Measurements from ENCODE around the gene MYPN.

MYPN gene

GRCh38 chr10:68077026-68077425 lies 32.3 kb upstream of the MYPN start:
- DNase-seq (ENCODE audit: insufficient read length, low spot score) = no peak
- TF ChIP-seq TAF1 (IDR thresholded peaks at IDR 0.05; ENCODE audit: low read depth, low read length) (no peak), POLR2AphosphoS5 (IDR thresholded peaks at IDR 0.05; ENCODE audit: low read depth, low read length) (no peak), POLR2A (IDR thresholded peaks at IDR 0.05; ENCODE audit: low read depth, low read length) (no peak), SPI1 (IDR thresholded peaks at IDR 0.05; ENCODE audit: low read depth, low read length) (no peak), POU2F2 (IDR thresholded peaks at IDR 0.05; ENCODE audit: low read depth, low read length) (no peak), PAX5 (IDR thresholded peaks at IDR 0.05; ENCODE audit: insufficient read depth, low read length, severe bottlenecking) (no peak)
- FAIRE-seq = no peak

DNA sequence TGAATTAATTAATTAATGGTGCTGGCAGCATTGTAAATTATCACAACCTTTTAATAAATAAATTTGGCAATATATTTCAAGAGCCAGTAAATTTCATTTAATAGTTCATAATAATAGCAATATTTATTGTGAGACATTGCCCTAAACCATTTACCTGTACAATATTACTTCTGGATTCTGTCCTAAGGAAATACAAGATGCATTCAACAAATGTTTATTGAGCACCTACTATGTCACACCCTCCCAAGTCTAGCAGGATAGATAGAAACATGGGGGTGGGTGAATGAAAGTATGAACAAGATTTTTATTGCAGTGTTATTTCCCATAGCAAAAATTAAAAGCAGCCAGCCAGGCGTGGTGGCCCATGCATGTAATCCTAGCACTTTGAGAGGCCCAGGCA lies 29.9 kb upstream of the MYPN start:
- DNase-seq (ENCODE audit: insufficient read length, low spot score) (no peak), FAIRE-seq (no peak)
- no peak for TF ChIP-seq POU2F2 (IDR thresholded peaks at IDR 0.05; ENCODE audit: low read depth, low read length)
- no peak for TF ChIP-seq POLR2A (IDR thresholded peaks at IDR 0.05; ENCODE audit: low read depth, low read length)
- TF ChIP-seq TAF1 (IDR thresholded peaks at IDR 0.05; ENCODE audit: low read depth, low read length) = no peak
- TF ChIP-seq POLR2AphosphoS5 (IDR thresholded peaks at IDR 0.05; ENCODE audit: low read depth, low read length) = no peak
- TF ChIP-seq PAX5 (IDR thresholded peaks at IDR 0.05; ENCODE audit: insufficient read depth, low read length, severe bottlenecking) = no peak
- TF ChIP-seq SPI1 (IDR thresholded peaks at IDR 0.05; ENCODE audit: low read depth, low read length) = no peak

- TF ChIP-seq TAF1 (IDR thresholded peaks at IDR 0.05; ENCODE audit: low read depth, low read length) (no peak), POLR2AphosphoS5 (IDR thresholded peaks at IDR 0.05; ENCODE audit: low read depth, low read length) (no peak), POU2F2 (IDR thresholded peaks at IDR 0.05; ENCODE audit: low read depth, low read length) (no peak), PAX5 (IDR thresholded peaks at IDR 0.05; ENCODE audit: insufficient read depth, low read length, severe bottlenecking) (no peak), SPI1 (IDR thresholded peaks at IDR 0.05; ENCODE audit: low read depth, low read length) (no peak), POLR2A (IDR thresholded peaks at IDR 0.05; ENCODE audit: low read depth, low read length) (no peak)
- FAIRE-seq (peak; percentile 51), DNase-seq (ENCODE audit: insufficient read length, low spot score) (no peak)
These were observed 28.3 kb upstream of the MYPN start for GRCh38 chr10:68080853-68081431.

DNA sequence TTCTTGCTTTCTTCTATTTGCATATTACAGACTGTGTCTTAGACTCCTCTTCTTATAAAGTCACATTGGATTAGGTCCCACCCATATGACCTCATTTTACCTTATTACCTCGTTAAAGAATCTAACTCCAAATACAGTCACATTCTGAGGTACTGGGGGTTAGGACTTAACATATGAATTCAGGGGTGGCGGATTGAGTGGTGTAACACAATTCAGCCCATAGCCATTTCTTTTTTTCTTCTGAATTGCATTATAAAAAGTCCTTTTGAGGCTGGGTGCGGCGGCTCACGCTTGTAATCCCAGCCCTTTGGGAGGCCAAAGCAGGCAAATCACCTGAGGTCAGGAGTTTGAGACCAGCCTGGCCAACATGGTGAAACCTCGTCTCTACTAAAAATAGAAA lies 27.4 kb upstream of the MYPN start:
- FAIRE-seq (no peak), DNase-seq (ENCODE audit: insufficient read length, low spot score) (no peak)
- TF ChIP-seq POU2F2 (IDR thresholded peaks at IDR 0.05; ENCODE audit: low read depth, low read length) (no peak), POLR2A (IDR thresholded peaks at IDR 0.05; ENCODE audit: low read depth, low read length) (no peak), PAX5 (IDR thresholded peaks at IDR 0.05; ENCODE audit: insufficient read depth, low read length, severe bottlenecking) (no peak), POLR2AphosphoS5 (IDR thresholded peaks at IDR 0.05; ENCODE audit: low read depth, low read length) (no peak)

GRCh38 chr10:68082872-68083271 lies 26.4 kb upstream of the MYPN start:
- FAIRE-seq (no peak), DNase-seq (ENCODE audit: insufficient read length, low spot score) (no peak)
- no peak for TF ChIP-seq POLR2AphosphoS5 (IDR thresholded peaks at IDR 0.05; ENCODE audit: low read depth, low read length)
- TF ChIP-seq SPI1 (IDR thresholded peaks at IDR 0.05; ENCODE audit: low read depth, low read length) = no peak
- TF ChIP-seq TAF1 (IDR thresholded peaks at IDR 0.05; ENCODE audit: low read depth, low read length) = no peak
- TF ChIP-seq PAX5 (IDR thresholded peaks at IDR 0.05; ENCODE audit: insufficient read depth, low read length, severe bottlenecking) = no peak

- no peak for FAIRE-seq
- no peak for DNase-seq (ENCODE audit: insufficient read length, low spot score)
- TF ChIP-seq SPI1 (IDR thresholded peaks at IDR 0.05; ENCODE audit: low read depth, low read length) (no peak), POLR2A (IDR thresholded peaks at IDR 0.05; ENCODE audit: low read depth, low read length) (no peak), POLR2AphosphoS5 (IDR thresholded peaks at IDR 0.05; ENCODE audit: low read depth, low read length) (no peak), TAF1 (IDR thresholded peaks at IDR 0.05; ENCODE audit: low read depth, low read length) (no peak), POU2F2 (IDR thresholded peaks at IDR 0.05; ENCODE audit: low read depth, low read length) (no peak), PAX5 (IDR thresholded peaks at IDR 0.05; ENCODE audit: insufficient read depth, low read length, severe bottlenecking) (no peak)
These were observed 25.3 kb upstream of the MYPN start for GRCh38 chr10:68083953-68084352.

DNA sequence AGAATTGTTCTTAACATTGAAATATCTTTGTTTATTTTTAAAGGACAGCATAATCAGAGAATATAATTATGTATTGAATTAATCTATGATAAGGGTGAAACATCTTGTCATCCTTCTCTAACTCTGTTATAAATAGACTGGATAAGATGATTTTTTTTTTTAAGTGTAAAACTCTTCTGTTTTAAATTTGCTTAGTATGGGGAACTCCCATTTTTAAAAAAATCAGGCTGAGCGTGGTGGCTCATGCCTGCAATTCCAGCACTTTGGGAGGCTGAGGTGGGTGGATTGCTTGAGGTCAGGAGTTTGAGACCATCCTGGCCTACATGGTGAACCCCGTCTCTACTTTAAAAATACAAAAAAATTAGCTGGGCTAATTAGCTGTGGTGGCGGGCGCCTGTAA lies 24.8 kb upstream of the MYPN start:
- TF ChIP-seq TAF1 (IDR thresholded peaks at IDR 0.05; ENCODE audit: low read depth, low read length) (no peak), PAX5 (IDR thresholded peaks at IDR 0.05; ENCODE audit: insufficient read depth, low read length, severe bottlenecking) (no peak)
- no peak for FAIRE-seq
- no peak for DNase-seq (ENCODE audit: insufficient read length, low spot score)

- TF ChIP-seq POLR2A (IDR thresholded peaks at IDR 0.05; ENCODE audit: low read depth, low read length) (no peak), POU2F2 (IDR thresholded peaks at IDR 0.05; ENCODE audit: low read depth, low read length) (no peak), TAF1 (IDR thresholded peaks at IDR 0.05; ENCODE audit: low read depth, low read length) (no peak), POLR2AphosphoS5 (IDR thresholded peaks at IDR 0.05; ENCODE audit: low read depth, low read length) (no peak), PAX5 (IDR thresholded peaks at IDR 0.05; ENCODE audit: insufficient read depth, low read length, severe bottlenecking) (no peak), SPI1 (IDR thresholded peaks at IDR 0.05; ENCODE audit: low read depth, low read length) (no peak)
- FAIRE-seq (no peak), DNase-seq (ENCODE audit: insufficient read length, low spot score) (no peak)
These were observed 23.3 kb upstream of the MYPN start for GRCh38 chr10:68086011-68086410.

DNA sequence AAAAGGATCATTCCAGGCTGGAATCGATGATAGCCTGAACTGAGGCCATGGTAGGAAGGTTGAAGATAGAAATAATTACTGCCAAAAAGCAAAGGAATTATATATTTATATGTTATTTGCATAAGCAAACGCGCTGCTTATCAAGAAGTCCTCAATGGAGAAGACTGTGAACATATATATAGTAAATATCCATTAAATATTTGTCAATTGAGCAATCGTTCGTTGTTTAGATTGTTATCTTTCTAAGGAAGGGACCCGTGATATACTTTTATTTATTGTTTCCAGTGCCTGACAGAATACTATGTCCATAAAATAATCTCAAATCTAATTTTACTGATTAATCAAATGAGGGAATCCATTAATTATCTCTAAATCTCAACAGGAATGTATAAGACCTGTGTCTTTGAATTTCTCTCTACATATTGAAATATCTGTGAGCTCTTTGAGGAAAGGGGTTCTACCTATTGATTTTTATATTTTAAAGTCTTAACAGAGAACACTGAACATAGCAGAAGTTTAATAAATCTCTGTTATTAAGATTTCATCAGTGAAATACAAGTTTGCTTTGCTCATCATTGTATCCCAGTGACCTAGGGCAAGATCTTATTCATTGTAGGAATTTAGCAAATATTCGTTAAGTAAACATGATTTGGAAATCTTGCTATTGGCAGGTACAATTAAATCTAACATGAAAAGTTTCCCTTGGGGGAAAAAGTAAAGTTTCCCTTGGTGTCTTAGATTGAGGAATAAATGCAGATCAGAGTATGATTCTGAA lies 22.2 kb upstream of the MYPN start:
- DNase-seq (ENCODE audit: insufficient read length, low spot score) (no peak), FAIRE-seq (no peak)
- TF ChIP-seq POU2F2 (IDR thresholded peaks at IDR 0.05; ENCODE audit: low read depth, low read length) (no peak), PAX5 (IDR thresholded peaks at IDR 0.05; ENCODE audit: insufficient read depth, low read length, severe bottlenecking) (no peak), POLR2AphosphoS5 (IDR thresholded peaks at IDR 0.05; ENCODE audit: low read depth, low read length) (no peak), POLR2A (IDR thresholded peaks at IDR 0.05; ENCODE audit: low read depth, low read length) (no peak), TAF1 (IDR thresholded peaks at IDR 0.05; ENCODE audit: low read depth, low read length) (no peak), SPI1 (IDR thresholded peaks at IDR 0.05; ENCODE audit: low read depth, low read length) (no peak)

Measured in GM12891 (cell line).